ENCODE results near the gene ATXN7L2. TPM values are rescaled to one million over a fixed set of nuclear protein-coding genes. Genes with fewer than 3 reads are reported as not detected.

Gene ATXN7L2
- total and polyA plus RNA-seq, 10 of the 15 experiments (the other 5 are each of a cell fraction or from before 2014, with no cell fraction given), result 0.27 to 7.4 (median 4.9) TPM

GRCh38 chr1:109502364-109502851, 18.7 kb downstream of the ATXN7L2 start (continued):
- TF ChIP-seq NFYB (IDR thresholded peaks at IDR 0.05; ENCODE audit: insufficient read depth, low read depth, low read length) (no peak), FOS (IDR thresholded peaks at IDR 0.05; ENCODE audit: borderline replicate concordance, extremely low read depth, insufficient read length) (no peak), BMI1 (IDR thresholded peaks at IDR 0.05; ENCODE audit: borderline replicate concordance) (no peak), STAT1 (conservative IDR thresholded peaks at IDR 0.05) (no peak)

- Histone ChIP-seq H3K4me2 (ENCODE audit: control insufficient read depth, insufficient read depth) (no peak overlapping the region), H3K27me3 (replicated peaks in 1 of 2; ENCODE audit: control insufficient read depth in 2 of 2, insufficient read depth in 2 of 2, low read length in 1 of 2) (no peaks in the 10 kb centered on the region), H3K4me1 (ENCODE audit: control insufficient read depth, insufficient read depth, low read length) (no peaks in the 10 kb centered on the region), H3K36me3 (ENCODE audit: control insufficient read depth in 2 of 2, insufficient read depth in 2 of 2, low read length in 1 of 2) (peaks cover 0 to 11% of the 10 kb centered on the region in 2 experiments; a peak in 1 of 4 replicates), H3K9me3 (replicated peaks; ENCODE audit: control insufficient read depth, insufficient read depth, low read length) (no peaks in the 10 kb centered on the region), H2AFZ (ENCODE audit: control insufficient read depth, low read depth, low read length) (no peak overlapping the region), H3K9ac (ENCODE audit: control insufficient read depth, insufficient read depth, low read length) (no peak overlapping the region), H4K20me1 (ENCODE audit: control insufficient read depth, insufficient read depth) (peaks cover 4% of the 10 kb centered on the region; the same call in 1 of the 2 replicates), H3K79me2 (ENCODE audit: control insufficient read depth, insufficient read depth, low read length) (no peaks in the 10 kb centered on the region), H3K27ac (ENCODE audit: control insufficient read depth, insufficient read depth) (no peak overlapping the region), H3K4me3 (no peak overlapping the region)
- intact Hi-C loops (cut with micrococcal nuclease; ENCODE audit: unreplicated experiment) (no loop called here), in situ Hi-C loops (cut with MboI) (no loop called here)
- FAIRE-seq (no peak), DNase-seq (ENCODE audit: low read depth, low spot score) (no peak), ATAC-seq (no peak)
- RAD21 ChIA-PET (ENCODE audit: unreplicated experiment), result interaction anchor here (5.7 kb wide), 1 partner anchor 26 kb away, joined by 47 read pairs; no protein-coding TSS in a partner anchor
- CTCF ChIA-PET, result interaction anchor here (1.3 to 26.7 kb wide), 3 partner anchors 9 to 28 kb away, joined by 3 to 1280 read pairs (median 240); partner anchors contain the start of genes CYB561D1 and GPR61
- BruUV-seq (replicated peaks), result no TSS peak
- WGBS (ENCODE audit: insufficient coverage, insufficient replicate concordance, low lambda C conversion rate, missing lambda C conversion rate), result 60% methylated on average over 5 of the region's 5 CpGs
- SMC1A ChIA-PET (ENCODE audit: uncharacterized antibody, unreplicated experiment), result interaction anchor here (0.8 to 15.8 kb wide), 4 partner anchors 9 to 24 kb away, joined by 3 to 205 read pairs (median 3); no protein-coding TSS in a partner anchor
- POLR2A ChIA-PET, result interaction anchor here (0.8 to 1.1 kb wide), 3 partner anchors 15 to 67 kb away, joined by 3 to 5 read pairs (median 4); no protein-coding TSS in a partner anchor
- TF ChIP-seq ZNF207 (IDR thresholded peaks at IDR 0.05; ENCODE audit: borderline replicate concordance) (no peak), IRF3 (IDR thresholded peaks at IDR 0.05) (no peak), BCLAF1 (IDR thresholded peaks at IDR 0.05) (no peak), GATAD2B (conservative IDR thresholded peaks at IDR 0.05; ENCODE audit: low read depth) (no peak), CHD1 (IDR thresholded peaks at IDR 0.05; ENCODE audit: low read depth, low read length) (no peak), RELB (IDR thresholded peaks at IDR 0.05; ENCODE audit: low read depth) (no peak), RBBP5 (conservative IDR thresholded peaks at IDR 0.05) (no peak), MXI1 (IDR thresholded peaks at IDR 0.05; ENCODE audit: low read depth, low read length) (no peak), NR2C1 (IDR thresholded peaks at IDR 0.05) (no peak)
Measured at GRCh38 chr1:109503935-109504334, 20.2 kb downstream of the ATXN7L2 start.

All from GM12878 (cell line).